Uterus (tissue), 4 donors: ENCODE data around the gene TMEM14B. TPM values are rescaled to one million over a fixed set of nuclear protein-coding genes. Genes with fewer than 3 reads are reported as not detected.

ENCODE experiments used
- DNase-seq, 2 donors: peaks; one replicate each; pipeline ENCODE4 v3.0.0-alpha.2; 2019 to 2020
- H3K27ac ChIP-seq, 2 donors: fragments of 200-600 bp; sonication (generic); 1 replicate in 1 of 2; 2 replicates in 1 of 2; pipeline ENCODE4 v1.5.1; 2016 to 2018
- H3K27me3 ChIP-seq, 2 donors: fragments of 200-600 bp; sonication (generic); one replicate each; pipeline ENCODE4 v1.5.1; 2018 to 2019; ENCODE audit warnings: control low read depth in 1 of 2
- H3K36me3 ChIP-seq, 2 donors: fragments of 200-600 bp; sonication (generic); one replicate each; pipeline ENCODE4 v1.5.1; 2019; ENCODE audit warnings: control low read depth in 1 of 2
- H3K4me1 ChIP-seq, 2 donors: fragments of 200-600 bp; sonication (generic); one replicate each; pipeline ENCODE4 v1.5.1; 2018 to 2019; ENCODE audit warnings: control low read depth in 1 of 2
- H3K4me3 ChIP-seq, 2 donors: fragments of 200-600 bp; sonication (generic); 1 replicate in 1 of 2; 2 replicates in 1 of 2; pipeline ENCODE4 v1.5.1; 2018 to 2019; ENCODE audit warnings: mild to moderate bottlenecking in 1 of 2
- H3K9me3 ChIP-seq, 2 donors: fragments of 200-600 bp; sonication (generic); one replicate each; pipeline ENCODE4 v1.5.1; 2019; ENCODE audit warnings: control low read depth in 1 of 2
- CTCF ChIP-seq, 4 experiments: fragments of 200-600 bp in 2 of 4; fragments of 450-650 bp in 2 of 4; sonication (generic) in 2 of 4; IDR thresholded peaks; one replicate each; pipeline ENCODE4 v1.5.1; 2016 to 2019; ENCODE audit warnings: antibody characterized with exemption in 4 of 4, mild to moderate bottlenecking in 2 of 4, moderate library complexity in 1 of 4
- POLR2A ChIP-seq, 2 donors: fragments of 450-650 bp; IDR thresholded peaks; one replicate each; pipeline ENCODE4 v1.6.1; 2016; ENCODE audit warnings: antibody characterized with exemption in 2 of 2, mild to moderate bottlenecking in 1 of 2, moderate library complexity in 1 of 2
- intact Hi-C: fragments of 100-400 bp; cut with DNase I; formaldehyde crosslinking; loops from one replicate; pipeline ENCODE4 v1.15.1; 2023; ENCODE audit warnings: low total_unique reads
- total RNA-seq, 4 donors: library from RNA; depleted of rRNA in 3 of 4; stranded (reverse); fragments of >200 nt in 3 of 4; gene quantifications; one replicate each; pipeline versions ENCODE4 v1.1.0 to v1.2.4, GENCODE V29; 2014 to 2023
- donor health status: DM: yes; HTN: yes; CAD: no.

Gene TMEM14B
- total RNA-seq, 4 donors from 2014 or later = 48.5 to 71.9 (median 54.6) TPM

GRCh38 chr6:10721850-10722569 lies 25.6 kb upstream of the TMEM14B start:
- intact Hi-C loops = no loop called here
- no peaks in the 10 kb centered on the region for H3K9me3 ChIP-seq
- DNase-seq = no peak
- H3K27me3 ChIP-seq = no peaks in the 10 kb centered on the region
- H3K36me3 ChIP-seq = no peaks in the 10 kb centered on the region
- no peak for TF ChIP-seq CTCF (IDR thresholded peaks at IDR 0.05)
- TF ChIP-seq POLR2A (IDR thresholded peaks at IDR 0.05) = no peak
- H3K4me3 ChIP-seq = peak overlapping the region; percentile 67 to 78
- peaks cover 7 to 14% of the 10 kb centered on the region in 2 donors for H3K4me1 ChIP-seq
- peak overlapping the region; percentile 80 to 83 for H3K27ac ChIP-seq

- Histone ChIP-seq H3K27ac (peak overlapping the region; percentile 80 to 83), H3K27me3 (no peaks in the 10 kb centered on the region), H3K4me3 (peak overlapping the region; percentile 67 to 78), H3K36me3 (no peaks in the 10 kb centered on the region), H3K9me3 (no peaks in the 10 kb centered on the region), H3K4me1 (peaks cover 7 to 14% of the 10 kb centered on the region in 2 donors)
- TF ChIP-seq POLR2A (IDR thresholded peaks at IDR 0.05) = no peak
- no peak for TF ChIP-seq CTCF (IDR thresholded peaks at IDR 0.05)
- DNase-seq = no peak
- intact Hi-C loops = no loop called here
These were observed 25.1 kb upstream of the TMEM14B start for GRCh38 chr6:10722570-10722819.

GRCh38 chr6:10722820-10723566 lies 24.6 kb upstream of the TMEM14B start, which contains the start of gene TMEM14C:
TSS of gene TMEM14C (plus strand) at chr6:10723070. CDS start at chr6:10724614, 1,544 bp downstream.
- Histone ChIP-seq H3K4me3 (peak within 1 kb of the TSS; percentile 67 to 78), H3K9me3 (no peaks in the 10 kb centered on the region), H3K36me3 (no peaks in the 10 kb centered on the region), H3K27me3 (no peaks in the 10 kb centered on the region), H3K27ac (peak within 1 kb of the TSS; percentile 80 to 83), H3K4me1 (peaks cover 7 to 14% of the 10 kb centered on the region in 2 donors)
- DNase-seq = peak; percentile 99
- TF ChIP-seq CTCF (IDR thresholded peaks at IDR 0.05) = peak in 1 of 4 experiments; percentile 29
- peak; percentile 68 to 76 for TF ChIP-seq POLR2A (IDR thresholded peaks at IDR 0.05)
- intact Hi-C loops = no loop called here

GRCh38 chr6:10723567-10723881 lies 24.1 kb upstream of the TMEM14B start:
- H3K27ac ChIP-seq = peak overlapping the region; percentile 80
- no peaks in the 10 kb centered on the region for H3K9me3 ChIP-seq
- intact Hi-C loops = no loop called here
- H3K27me3 ChIP-seq = no peaks in the 10 kb centered on the region
- H3K4me1 ChIP-seq = peaks cover 7 to 14% of the 10 kb centered on the region in 2 donors
- DNase-seq = no peak
- peak overlapping the region; percentile 67 to 78 for H3K4me3 ChIP-seq
- no peak for TF ChIP-seq POLR2A (IDR thresholded peaks at IDR 0.05)
- TF ChIP-seq CTCF (IDR thresholded peaks at IDR 0.05) = no peak
- H3K36me3 ChIP-seq = no peaks in the 10 kb centered on the region

- no peaks in the 10 kb centered on the region for H3K36me3 ChIP-seq
- TF ChIP-seq POLR2A (IDR thresholded peaks at IDR 0.05) (no peak), CTCF (IDR thresholded peaks at IDR 0.05) (no peak)
- no peak for DNase-seq
- intact Hi-C loops = no loop called here
- no peak overlapping the region for H3K4me3 ChIP-seq
- H3K4me1 ChIP-seq = peaks cover 7 to 14% of the 10 kb centered on the region in 2 donors
- no peaks in the 10 kb centered on the region for H3K27me3 ChIP-seq
- H3K27ac ChIP-seq = no peak overlapping the region
- no peaks in the 10 kb centered on the region for H3K9me3 ChIP-seq
These were observed 22.6 kb upstream of the TMEM14B start for GRCh38 chr6:10725044-10725443.
